Osteoblast (primary cell): ENCODE data around the gene CDC42BPA. TPM values are rescaled to one million over a fixed set of nuclear protein-coding genes. Genes with fewer than 3 reads are reported as not detected.

Source experiments
- DNase-seq: peaks from one replicate; pipeline ENCODE4 v3.0.0; 2011; ENCODE audit warnings: low spot score, mixed read lengths; ENCODE audit not compliant: insufficient read length; ENCODE audit errors: missing footprints
- H2AFZ ChIP-seq: 2 replicates; pipeline ENCODE4 v1.6.0; 2011; ENCODE audit warnings: mild to moderate bottlenecking, low read length
- H3K27ac ChIP-seq: 2 replicates; pipeline ENCODE4 v1.5.1; 2011; ENCODE audit warnings: mild to moderate bottlenecking, low read depth, low read length, moderate library complexity
- H3K27me3 ChIP-seq: 2 replicates; pipeline ENCODE4 v1.6.0; 2012; ENCODE audit warnings: mild to moderate bottlenecking, control low read depth, inconsistent platforms, low read length, moderate library complexity; ENCODE audit not compliant: insufficient read depth
- H3K36me3 ChIP-seq: 2 replicates; pipeline ENCODE4 v1.5.1; 2011; ENCODE audit warnings: mild to moderate bottlenecking, low read length, control low read depth, moderate library complexity; ENCODE audit not compliant: insufficient read depth
- H3K4me1 ChIP-seq: 2 replicates; pipeline ENCODE4 v1.5.1; 2011; ENCODE audit warnings: mild to moderate bottlenecking, low read length, control low read depth, moderate library complexity; ENCODE audit not compliant: insufficient read depth
- H3K4me2 ChIP-seq: 2 replicates; pipeline ENCODE4 v1.6.0; 2011; ENCODE audit warnings: mild to moderate bottlenecking, low read length; ENCODE audit not compliant: insufficient read depth
- H3K4me3 ChIP-seq: fragments of 200-600 bp; sonication (generic); 3 replicates; pipeline ENCODE4 v1.5.1; 2012; ENCODE audit warnings: mild to moderate bottlenecking, low read length, inconsistent platforms; ENCODE audit not compliant: insufficient read depth
- H3K79me2 ChIP-seq: 2 replicates; pipeline ENCODE4 v1.6.0; 2012; ENCODE audit warnings: mild to moderate bottlenecking, low read length, control low read depth, inconsistent platforms; ENCODE audit not compliant: insufficient read depth
- H3K9me3 ChIP-seq: 2 replicates; pipeline ENCODE4 v1.5.1; 2011; ENCODE audit warnings: low read depth, low read length, control low read depth
- H4K20me1 ChIP-seq: 2 replicates; pipeline ENCODE4 v1.6.0; 2012; ENCODE audit warnings: mild to moderate bottlenecking, low read length, control low read depth; ENCODE audit not compliant: insufficient read depth
- CTCF ChIP-seq: IDR thresholded peaks from 2 replicates; pipeline ENCODE4 v1.5.1; 2011; ENCODE audit warnings: mild to moderate bottlenecking, low read depth, low read length, moderate library complexity; ENCODE audit errors: extremely low read depth
- total RNA-seq: library from RNA; depleted of rRNA; stranded (reverse); fragments of >200 nt; gene quantifications from 2 replicates; pipeline ENCODE4 v1.2.3, GENCODE V29; 2012

Gene CDC42BPA
- total RNA-seq, 1 donor = 77.8 TPM

- Histone ChIP-seq H2AFZ (no peak overlapping the region), H3K4me2 (no peak overlapping the region), H4K20me1 (no peaks in the 10 kb centered on the region), H3K9me3 (no peaks in the 10 kb centered on the region), H3K79me2 (no peaks in the 10 kb centered on the region), H3K4me1 (no peaks in the 10 kb centered on the region), H3K4me3 (no peak overlapping the region), H3K27me3 (no peaks in the 10 kb centered on the region), H3K27ac (no peak overlapping the region), H3K36me3 (peaks cover 12% of the 10 kb centered on the region)
- no peak for DNase-seq
- no peak for TF ChIP-seq CTCF
These were observed 322.6 kb downstream of the CDC42BPA start for GRCh38 chr1:226995365-226996332.

GRCh38 chr1:226994586-226995364, 323.5 kb downstream of the CDC42BPA start:
- no peaks in the 10 kb centered on the region for H3K27me3 ChIP-seq
- no peaks in the 10 kb centered on the region for H3K4me1 ChIP-seq
- H2AFZ ChIP-seq = no peak overlapping the region
- TF ChIP-seq CTCF = no peak
- no peaks in the 10 kb centered on the region for H3K79me2 ChIP-seq
- no peaks in the 10 kb centered on the region for H3K9me3 ChIP-seq
- no peaks in the 10 kb centered on the region for H4K20me1 ChIP-seq
- no peak overlapping the region for H3K27ac ChIP-seq
- H3K4me3 ChIP-seq = no peak overlapping the region
- no peak for DNase-seq
- peaks cover 10% of the 10 kb centered on the region for H3K36me3 ChIP-seq
- no peak overlapping the region for H3K4me2 ChIP-seq

GRCh38 chr1:226993814-226994585, 324.3 kb downstream of the CDC42BPA start:
- DNase-seq = no peak
- no peak overlapping the region for H3K4me2 ChIP-seq
- H3K79me2 ChIP-seq = no peaks in the 10 kb centered on the region

More at GRCh38 chr1:226993814-226994585, 324.3 kb downstream of the CDC42BPA start:
- Histone ChIP-seq H3K27me3 (no peaks in the 10 kb centered on the region), H3K27ac (no peak overlapping the region), H4K20me1 (no peaks in the 10 kb centered on the region), H3K36me3 (peaks cover 10% of the 10 kb centered on the region), H3K4me3 (no peak overlapping the region), H3K4me1 (no peaks in the 10 kb centered on the region), H3K9me3 (no peaks in the 10 kb centered on the region), H2AFZ (no peak overlapping the region)
- TF ChIP-seq CTCF = no peak
